Endothelial cell of umbilical vein (primary cell): ENCODE results near the gene ZBTB37. TPM values are rescaled to one million over a fixed set of nuclear protein-coding genes. Genes with fewer than 3 reads are reported as not detected.

Experiments
- BruUV-seq: library from RNA; stranded (reverse); fragments of 400-500 nt; replicated peaks from 2 replicates; lab custom pipeline; 2021; lab: Mats Ljungman, UMichigan
- CTCF ChIA-PET: fragments of 300-600, 350-600 bp; sonication (Branson Sonifier 250); formaldehyde crosslinking; loops from one replicate; lab custom pipeline; 2021; ENCODE audit warnings: antibody characterized with exemption, inconsistent platforms; lab: Charles Lee
- POLR2A ChIA-PET: fragments of 300-600, 350-600 bp; sonication (Branson Sonifier 250); formaldehyde crosslinking; loops from one replicate; lab custom pipeline; 2021; ENCODE audit warnings: antibody characterized with exemption, inconsistent platforms; lab: Charles Lee
- DNase-seq: peaks from one replicate; pipeline ENCODE4 v3.0.0-alpha.2; 2011; ENCODE audit warnings: low read depth, low spot score
- FAIRE-seq: peaks from 2 replicates; lab custom pipeline; 2011; peaks lifted over from hg19 to GRCh38; lab: Jason Lieb, UNC
- H2AFZ ChIP-seq: 2 replicates; pipeline ENCODE4 v1.6.0; 2012; ENCODE audit warnings: low read depth, low read length, control low read depth, inconsistent platforms
- H3K27ac ChIP-seq: 2 replicates; pipeline ENCODE4 v1.5.1; 2011; ENCODE audit warnings: low read depth, mild to moderate bottlenecking, control low read depth, low read length, moderate library complexity; ENCODE audit not compliant: insufficient read depth
- H3K27me3 ChIP-seq, 2 experiments: 2 replicates each; pipeline versions ENCODE4 v1.6.0 to v1.6.1; 2011; ENCODE audit warnings: low read length in 2 of 2, mixed read lengths in 1 of 2; ENCODE audit not compliant: control insufficient read depth in 2 of 2, insufficient read depth in 2 of 2
- H3K36me3 ChIP-seq, 2 experiments: 2 replicates in 1 of 2; 3 replicates in 1 of 2; pipeline ENCODE4 v1.5.1; 2011; ENCODE audit warnings: low read length in 2 of 2, mild to moderate bottlenecking in 1 of 2, moderate library complexity in 1 of 2; ENCODE audit not compliant: control insufficient read depth in 2 of 2, insufficient read depth in 2 of 2; ENCODE audit errors: extremely low read depth in 1 of 2
- H3K4me1 ChIP-seq: 3 replicates; pipeline ENCODE4 v1.5.1; 2011; ENCODE audit warnings: mild to moderate bottlenecking, low read length; ENCODE audit not compliant: control insufficient read depth, insufficient read depth; ENCODE audit errors: extremely low read depth
- H3K4me2 ChIP-seq: 2 replicates; pipeline ENCODE4 v1.6.1; 2011; ENCODE audit warnings: low read length, control low read depth, mixed read lengths; ENCODE audit not compliant: insufficient read depth
- H3K4me3 ChIP-seq, 3 experiments: fragments of 200-600 bp in 1 of 3; sonication (generic), shearing (Covaris generic) in 1 of 3; replicated peaks in 1 of 3; 2 replicates each; pipeline ENCODE4 v1.5.1; 2011 to 2016; ENCODE audit warnings: control low read depth in 3 of 3, low read length in 3 of 3, mild to moderate bottlenecking in 2 of 3, inconsistent platforms in 1 of 3, low read depth in 1 of 3, moderate library complexity in 1 of 3; ENCODE audit not compliant: insufficient read depth in 1 of 3
- H3K79me2 ChIP-seq: 2 replicates; pipeline ENCODE4 v1.6.0; 2012; ENCODE audit warnings: low read length, inconsistent platforms; ENCODE audit not compliant: control insufficient read depth, insufficient read depth
- H3K9ac ChIP-seq: replicated peaks from 2 replicates; pipeline ENCODE3; 2011; ENCODE audit warnings: low read length, control low read depth; ENCODE audit not compliant: insufficient read depth; ENCODE audit errors: extremely low read depth
- H3K9me1 ChIP-seq: replicated peaks from 3 replicates; pipeline ENCODE4 v1.6.0; 2011; ENCODE audit warnings: mild to moderate bottlenecking, low read length; ENCODE audit not compliant: control insufficient read depth, insufficient read depth; ENCODE audit errors: extremely low read depth
- H3K9me3 ChIP-seq: replicated peaks from 2 replicates; pipeline ENCODE4 v1.5.1; 2012; ENCODE audit warnings: low read length, inconsistent platforms; ENCODE audit not compliant: control insufficient read depth, insufficient read depth
- H4K20me1 ChIP-seq: replicated peaks from 2 replicates; pipeline ENCODE3; 2011; ENCODE audit warnings: mild to moderate bottlenecking, low read length; ENCODE audit not compliant: control insufficient read depth, insufficient read depth; ENCODE audit errors: extremely low read depth
- CTCF ChIP-seq, 2 donors: IDR thresholded peaks; 1 replicate in 1 of 2; 2 replicates in 1 of 2; pipeline ENCODE4 v1.5.1; 2011; ENCODE audit warnings: low read length in 2 of 2, mild to moderate bottlenecking in 2 of 2, moderate library complexity in 2 of 2, control low read depth in 1 of 2, inconsistent platforms in 1 of 2, low read depth in 1 of 2; ENCODE audit not compliant: insufficient read depth in 1 of 2; ENCODE audit errors: extremely low read depth in 1 of 2
- EZH2 ChIP-seq: IDR thresholded peaks from 2 replicates; pipeline ENCODE4 v1.6.1; 2012; ENCODE audit warnings: borderline replicate concordance, low read depth, mild to moderate bottlenecking, moderate library complexity, low read length, inconsistent platforms; ENCODE audit not compliant: severe bottlenecking
- FOS ChIP-seq: IDR thresholded peaks from 2 replicates; pipeline ENCODE4 v1.6.1; 2011; ENCODE audit warnings: mild to moderate bottlenecking, low read length, moderate library complexity, borderline replicate concordance; ENCODE audit not compliant: insufficient read depth
- GATA2 ChIP-seq: IDR thresholded peaks from 2 replicates; pipeline ENCODE4 v1.7.0; 2011; ENCODE audit warnings: low read depth, mild to moderate bottlenecking, moderate library complexity, mixed read lengths, low read length; ENCODE audit not compliant: insufficient read length, insufficient read depth
- JUN ChIP-seq: IDR thresholded peaks from 2 replicates; pipeline ENCODE4 v1.6.1; 2011; ENCODE audit warnings: borderline replicate concordance, low read depth; ENCODE audit not compliant: insufficient read length, insufficient read depth
- MYC ChIP-seq: IDR thresholded peaks from one replicate; pipeline ENCODE4 v1.6.1; 2011; ENCODE audit warnings: mild to moderate bottlenecking, low read depth, low read length
- POLR2A ChIP-seq: IDR thresholded peaks from 2 replicates; pipeline ENCODE4 v1.6.1; 2012; ENCODE audit warnings: low read depth, mild to moderate bottlenecking, control low read depth, low read length
- POLR2AphosphoS5 ChIP-seq: IDR thresholded peaks from 2 replicates; pipeline ENCODE4 v1.6.1; 2012; ENCODE audit warnings: low read depth, mild to moderate bottlenecking, control low read depth, low read length, moderate library complexity; ENCODE audit not compliant: insufficient read depth
- dilution Hi-C: fragments of 300-500 bp; cut with MboI; formaldehyde crosslinking; loops from one replicate; pipeline ENCODE4 v1.15.0; 2019; ENCODE audit warnings: low sequenced_read_pairs; ENCODE audit not compliant: extremely low pct_ligation_motif_present
- intact Hi-C: fragments of 100-400 bp; cut with micrococcal nuclease; formaldehyde crosslinking; loops from one replicate; pipeline ENCODE4 v1.10.0; 2022
- polyA plus RNA-seq, 4 experiments: library from polyadenylated mRNA; depleted of rRNA in 3 of 4; stranded (reverse) in 3 of 4; unstranded in 1 of 4; fragments of >200 nt; gene quantifications; 2 replicates each; pipeline versions ENCODE4 v1.2.1 to v1.2.3, GENCODE V29; 2011 to 2012; ENCODE audit warnings: missing spikeins in 1 of 4
- total RNA-seq: library from RNA; stranded (reverse); gene quantifications from 2 replicates; pipeline ENCODE4 v1.2.3, GENCODE V29; 2021
- TF ChIP-seq, protein P1 (sequence below): IDR thresholded peaks from 2 replicates; pipeline ENCODE4 v1.6.1; 2011; ENCODE audit not compliant: insufficient read depth, insufficient read length

ZBTB37 gene
- total and polyA plus RNA-seq, 2 donors (not counting 3 experiments of a cell fraction or from before 2014, with no cell fraction given), result 0.94 to 5.9 TPM

DNA sequence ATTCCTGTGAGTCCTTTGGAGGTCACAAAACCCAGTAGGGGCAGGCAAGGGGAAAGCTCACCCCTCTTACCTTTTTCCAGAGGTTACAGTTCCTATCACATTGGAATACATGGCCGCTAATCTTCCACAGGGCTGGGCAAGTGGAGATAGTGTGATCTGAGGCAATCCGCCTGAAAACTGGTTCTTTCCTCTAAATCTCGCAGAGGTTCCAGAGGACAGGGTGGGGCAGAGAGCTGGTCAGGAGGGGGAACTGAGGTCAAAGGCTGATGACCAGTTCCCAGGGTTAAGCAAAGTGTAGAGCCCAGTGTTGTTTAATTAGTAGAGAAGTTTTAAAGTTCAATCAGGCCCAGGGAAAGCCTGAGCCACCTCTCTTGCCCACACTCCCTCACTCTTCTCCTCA, 49.0 kb downstream of the ZBTB37 start, which contains the start of gene SERPINC1:
TSS of gene SERPINC1 (minus strand) at position 179 of the 400 bp plus-strand sequence. CDS start at position 111, 68 bp downstream.
- Histone ChIP-seq H3K27ac (no peak within 1 kb of the TSS), H3K36me3 (no peaks in the 10 kb centered on the region), H3K27me3 (no peaks in the 10 kb centered on the region), H3K4me2 (no peak within 1 kb of the TSS), H3K4me1 (no peaks in the 10 kb centered on the region), H3K4me3 (no peak within 1 kb of the TSS), H4K20me1 (no peaks in the 10 kb centered on the region), H2AFZ (no peak within 1 kb of the TSS), H3K9me3 (no peaks in the 10 kb centered on the region), H3K9ac (no peak within 1 kb of the TSS), H3K79me2 (no peaks in the 10 kb centered on the region), H3K9me1 (no peaks in the 10 kb centered on the region)
- intact Hi-C loops (no loop called here), dilution Hi-C loops (no loop called here)
- no TSS peak for BruUV-seq
- ChIA-PET CTCF (no interaction called here), POLR2A (no interaction called here)
- DNase-seq (no peak), FAIRE-seq (no peak)
- TF ChIP-seq POLR2AphosphoS5, result no peak
- no peak for TF ChIP-seq EZH2
- TF ChIP-seq GATA2, result no peak
- TF ChIP-seq CTCF (IDR thresholded peaks at IDR 0.05; ENCODE audit: extremely low read depth in 1 of 2, insufficient read depth in 1 of 2, low read depth in 1 of 2, low read length in 2 of 2), result no peak
- TF ChIP-seq, protein P1, sequence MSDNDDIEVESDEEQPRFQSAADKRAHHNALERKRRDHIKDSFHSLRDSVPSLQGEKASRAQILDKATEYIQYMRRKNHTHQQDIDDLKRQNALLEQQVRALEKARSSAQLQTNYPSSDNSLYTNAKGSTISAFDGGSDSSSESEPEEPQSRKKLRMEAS, result no peak
- TF ChIP-seq POLR2A, result no peak
- no peak for TF ChIP-seq FOS
- TF ChIP-seq MYC, result no peak
- TF ChIP-seq JUN, result no peak
